GM21515 (cell line): Measurements from ENCODE around the gene IPO5.

Experiments used
- ATAC-seq: cut with Tn5 transposase; IDR thresholded peaks from one replicate; pipeline ENCODE4 v1.9.1; 2021; ENCODE audit not compliant: unreplicated experiment

Gene IPO5

DNA sequence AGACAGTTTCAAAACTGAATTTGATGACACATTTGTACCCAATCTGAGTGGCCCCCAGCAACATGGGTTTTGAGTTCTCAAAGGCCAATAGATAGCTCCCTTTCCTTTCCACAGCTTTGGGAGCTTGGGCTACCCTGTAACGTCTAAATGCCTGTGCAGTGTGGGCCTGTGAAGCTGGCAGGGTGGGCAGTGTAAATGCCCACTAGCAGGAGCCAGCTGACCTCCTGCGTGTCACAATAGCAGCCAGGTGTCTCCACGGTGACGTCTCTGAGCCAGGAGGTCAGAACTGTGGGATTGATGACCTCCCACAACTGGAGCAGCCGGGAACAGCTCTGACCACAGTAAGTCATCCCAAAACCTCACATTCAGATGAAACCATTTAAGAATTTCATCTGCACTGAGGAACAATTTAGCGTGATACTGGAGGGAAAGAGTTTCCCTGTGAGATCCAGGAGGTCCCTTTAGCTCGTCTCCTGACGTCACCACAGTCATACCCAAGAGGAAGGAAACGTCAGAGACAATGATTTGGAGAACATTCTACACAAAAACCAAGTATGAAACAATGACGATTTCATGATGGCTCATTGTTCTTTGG is at the start of gene IPO5:
Gene IPO5, plus strand, starts transcription at position 300 of the 595 bp plus-strand sequence. CDS start 23,022 bp downstream, outside the sequence.
- no peak for ATAC-seq

DNA sequence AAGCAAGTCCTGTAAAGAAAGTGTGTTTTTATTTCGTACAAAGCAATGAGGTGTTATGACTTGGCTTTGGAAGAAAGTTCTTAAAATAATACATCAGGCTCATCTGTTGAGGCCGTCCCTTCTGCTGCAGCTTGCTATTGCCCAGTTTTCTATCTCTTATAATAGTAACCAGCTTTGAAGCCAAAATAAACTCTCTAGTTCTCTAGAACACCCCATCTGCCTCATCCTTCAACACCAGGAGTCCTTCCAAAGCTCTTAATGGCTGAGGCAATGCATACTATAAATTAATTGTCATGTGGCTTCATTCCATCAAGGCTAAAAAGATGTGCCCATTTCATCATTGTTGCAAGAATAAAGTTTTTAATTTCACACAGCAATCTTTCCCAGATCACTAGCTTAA is 49.4 kb upstream of the IPO5 start:
- ATAC-seq = no peak

DNA sequence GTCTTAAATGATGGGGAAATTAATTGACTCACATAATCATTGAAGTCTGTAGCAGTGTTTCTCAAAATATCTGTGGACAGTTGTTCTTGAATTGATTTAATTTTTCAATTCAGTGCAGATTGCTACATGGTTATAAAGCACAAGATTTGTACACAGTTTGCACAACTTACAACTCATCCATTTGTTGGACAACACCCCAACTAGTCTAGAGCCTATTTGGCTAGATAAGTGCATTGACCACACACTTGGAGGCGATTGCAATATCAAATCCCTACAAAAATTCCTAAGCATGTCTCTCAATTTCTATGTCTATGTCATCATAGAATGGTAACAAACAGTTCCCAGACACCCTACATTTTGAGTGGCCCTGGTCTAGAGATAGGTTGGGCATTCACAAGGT is 48.0 kb upstream of the IPO5 start:
- ATAC-seq = no peak

DNA sequence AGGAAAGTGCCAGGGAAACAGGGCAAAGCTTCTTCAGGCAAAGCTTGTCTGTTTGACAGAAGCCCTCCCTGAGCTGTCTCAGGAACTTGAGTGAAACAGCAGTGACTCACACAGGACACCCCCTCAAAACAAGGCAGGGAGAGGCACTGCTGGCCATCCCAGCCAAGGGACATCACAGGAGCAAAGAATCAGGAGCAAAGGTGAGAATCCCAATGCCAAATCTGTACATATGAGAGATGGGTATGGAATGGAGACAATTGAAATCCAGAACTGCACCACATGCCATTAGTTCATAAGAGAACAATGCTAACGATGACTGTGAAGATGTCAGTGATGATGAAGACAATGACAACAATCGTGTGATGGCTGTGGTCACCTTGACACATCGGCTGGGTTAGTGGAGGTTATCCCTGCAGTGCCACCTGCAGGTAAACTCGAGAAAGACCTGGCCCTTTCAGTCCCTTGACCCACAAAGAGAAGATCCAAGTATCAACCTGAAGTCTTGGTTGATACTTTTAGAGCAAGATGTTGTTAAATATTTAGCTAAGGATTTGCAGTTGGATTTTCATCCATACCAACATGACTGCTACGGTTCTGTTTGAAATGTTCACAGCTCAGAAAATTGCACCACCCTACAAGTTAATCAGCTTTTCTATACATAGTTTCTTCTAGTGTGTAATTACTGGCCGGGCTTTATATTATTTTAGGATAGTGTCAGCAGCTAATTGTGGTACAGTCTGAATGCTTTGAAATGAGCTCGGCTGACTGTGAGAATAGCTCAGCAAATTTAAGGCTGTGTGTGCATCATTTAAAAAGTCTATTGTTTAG is 42.0 kb upstream of the IPO5 start:
- no peak for ATAC-seq

DNA sequence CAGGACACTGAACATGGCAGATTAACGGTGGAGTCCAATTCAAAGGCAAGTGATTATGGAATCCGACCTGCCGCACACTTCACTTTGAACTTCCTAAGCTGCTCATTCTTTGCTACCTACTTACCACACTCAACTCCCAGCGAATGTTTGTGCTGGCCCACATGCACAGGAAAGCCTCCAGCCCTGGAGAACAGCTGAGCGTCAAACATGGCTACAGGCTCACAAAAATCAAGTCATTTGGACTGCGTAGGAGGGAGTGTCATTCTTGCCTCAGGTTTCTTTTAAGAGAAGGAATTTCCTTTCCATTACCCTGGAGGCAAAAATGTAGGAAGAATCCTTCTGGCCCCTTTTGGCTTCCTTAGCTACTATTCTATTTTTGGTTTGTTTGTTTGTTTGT is 41.3 kb upstream of the IPO5 start:
- ATAC-seq = no peak

DNA sequence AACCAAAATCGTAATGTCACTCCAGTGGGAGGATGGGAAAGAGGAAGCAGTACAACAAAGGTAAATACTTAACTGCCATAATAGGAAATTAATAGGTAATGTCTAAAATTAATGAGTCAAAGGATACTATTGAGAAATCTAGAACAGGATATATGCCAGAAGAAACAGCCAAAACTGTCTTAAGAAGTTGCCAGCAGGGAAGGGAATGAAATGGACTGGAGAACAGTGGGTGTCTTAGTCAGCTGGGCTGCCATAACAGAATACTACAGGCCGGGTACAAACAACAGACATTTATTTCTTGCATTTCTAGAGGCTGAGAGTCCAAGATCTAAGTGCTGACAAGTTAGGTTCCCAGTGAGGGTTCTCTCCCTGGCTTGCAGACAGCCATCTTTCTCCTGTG is 40.3 kb upstream of the IPO5 start:
- no peak for ATAC-seq

DNA sequence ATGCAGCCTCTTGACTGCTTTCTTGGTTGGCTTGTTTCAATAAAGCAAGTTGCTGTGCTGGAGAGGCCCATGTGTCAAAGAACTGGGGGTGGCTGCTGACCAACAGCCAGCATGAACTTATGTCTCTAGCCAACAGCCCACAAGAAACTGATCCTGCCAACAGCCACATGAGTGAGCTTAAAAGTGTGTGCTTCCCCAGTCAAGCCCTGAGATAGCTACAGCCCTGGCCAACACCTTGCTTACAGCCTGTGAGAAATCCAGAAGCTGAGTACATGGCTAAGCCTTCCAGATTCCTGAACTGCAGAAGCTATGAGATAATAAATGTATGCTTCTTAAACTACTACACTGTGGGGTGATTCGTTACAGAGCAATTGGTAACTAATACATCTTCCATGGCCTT is 38.9 kb upstream of the IPO5 start:
- no peak for ATAC-seq

DNA sequence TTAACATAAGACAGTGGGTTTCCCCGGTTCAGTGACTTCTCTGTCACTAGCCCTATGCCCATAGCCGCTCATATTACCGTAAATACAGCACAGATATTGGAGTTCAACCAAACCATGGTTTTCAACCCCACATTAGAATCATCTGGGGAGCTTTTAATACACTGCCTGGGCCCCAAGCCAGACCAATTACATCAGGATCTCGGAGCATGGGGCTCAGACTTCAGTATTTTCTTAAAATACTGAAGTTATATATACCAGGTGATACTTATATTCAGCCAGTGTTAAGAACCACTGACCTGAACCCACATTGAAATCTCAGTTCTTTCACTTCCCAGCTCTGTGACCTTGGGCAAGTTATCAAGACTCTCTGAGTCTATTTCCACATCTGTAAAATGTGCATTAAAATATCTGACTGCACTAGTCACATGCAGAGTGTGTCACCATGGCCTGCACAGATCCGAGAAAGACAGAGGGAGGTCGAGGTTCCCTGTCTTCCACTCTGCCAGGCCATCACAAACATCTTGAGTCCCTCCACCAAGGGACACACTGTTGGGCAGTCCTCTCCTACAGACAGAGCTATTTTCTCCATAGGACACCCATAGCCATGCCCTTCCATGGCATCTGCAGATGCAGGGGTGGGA is 32.2 kb upstream of the IPO5 start:
- ATAC-seq = no peak

DNA sequence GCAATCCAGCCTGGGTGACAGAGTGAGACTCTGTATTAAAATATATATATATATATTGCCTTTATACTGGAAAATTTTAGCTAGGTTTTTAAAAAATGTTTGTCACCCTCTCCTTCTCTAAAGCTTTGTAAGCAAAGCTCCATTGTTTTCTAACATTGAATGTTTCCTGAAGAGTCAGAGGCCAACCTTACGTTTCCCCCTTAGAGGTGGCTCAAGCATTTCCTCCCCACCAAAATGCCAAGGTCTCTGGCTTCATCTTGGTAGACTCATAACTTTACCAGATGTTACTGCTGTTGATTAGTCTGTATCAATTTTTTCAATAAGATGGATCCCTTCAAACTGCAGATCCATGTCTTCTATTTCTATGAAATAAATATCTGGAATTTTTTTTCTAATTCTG is 25.2 kb upstream of the IPO5 start:
- ATAC-seq = no peak

DNA sequence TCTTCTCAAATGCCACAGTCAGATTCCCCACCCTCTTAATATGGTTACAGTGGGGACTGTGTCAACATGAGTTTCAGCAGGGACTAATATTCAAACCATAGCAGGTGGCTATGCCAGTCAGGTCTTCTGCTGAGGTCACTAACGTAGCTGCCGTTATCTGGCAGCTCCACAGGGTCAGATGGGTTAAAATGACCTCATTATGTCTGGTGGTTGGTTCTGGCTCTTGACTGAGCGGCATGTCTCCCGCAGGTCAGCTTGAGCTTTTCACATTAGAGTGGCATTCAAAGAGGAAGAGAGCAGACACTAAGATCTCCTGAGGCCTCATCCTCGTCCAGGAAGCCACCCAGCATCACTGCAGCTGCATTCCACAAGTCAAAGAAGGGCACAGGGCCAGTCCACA is 21.4 kb upstream of the IPO5 start:
- ATAC-seq = no peak

DNA sequence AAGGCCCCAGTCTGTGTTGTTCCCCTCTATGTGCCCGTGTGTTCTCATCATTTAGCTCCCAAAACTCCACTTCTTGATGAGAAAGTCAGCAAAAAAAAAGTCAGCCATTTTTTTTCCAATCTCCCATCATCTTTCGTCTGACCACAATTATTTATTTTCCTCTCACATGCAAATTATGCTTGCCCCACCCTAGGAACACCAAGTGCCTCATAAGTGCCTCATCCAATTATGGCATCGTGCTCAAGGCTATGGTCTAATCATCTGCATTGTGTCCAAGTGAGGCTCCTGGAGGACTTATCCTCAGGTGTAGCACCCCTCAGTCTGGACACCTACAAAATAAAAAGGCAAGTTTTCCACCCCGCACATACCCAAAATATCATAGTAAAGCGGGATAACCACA is 20.8 kb upstream of the IPO5 start:
- ATAC-seq = no peak

DNA sequence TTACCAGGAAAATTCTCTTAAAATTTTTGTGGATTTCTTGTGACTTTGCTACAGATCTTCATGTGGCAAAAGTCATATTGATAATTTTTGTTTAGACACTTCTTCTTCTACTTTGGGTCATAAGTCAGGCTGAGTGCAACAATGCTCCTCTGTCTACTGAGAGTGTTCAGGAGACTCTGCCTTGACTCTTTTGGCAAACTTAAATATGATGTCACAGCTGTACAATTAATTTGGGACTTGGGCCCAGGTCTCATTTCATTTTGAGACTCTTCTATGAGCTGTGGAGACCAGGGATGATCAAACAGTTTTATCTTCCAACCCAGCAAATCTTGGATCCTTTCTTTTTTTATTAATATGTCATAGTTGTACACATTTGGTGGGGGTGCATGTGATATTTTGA is 19.7 kb upstream of the IPO5 start:
- ATAC-seq = no peak

DNA sequence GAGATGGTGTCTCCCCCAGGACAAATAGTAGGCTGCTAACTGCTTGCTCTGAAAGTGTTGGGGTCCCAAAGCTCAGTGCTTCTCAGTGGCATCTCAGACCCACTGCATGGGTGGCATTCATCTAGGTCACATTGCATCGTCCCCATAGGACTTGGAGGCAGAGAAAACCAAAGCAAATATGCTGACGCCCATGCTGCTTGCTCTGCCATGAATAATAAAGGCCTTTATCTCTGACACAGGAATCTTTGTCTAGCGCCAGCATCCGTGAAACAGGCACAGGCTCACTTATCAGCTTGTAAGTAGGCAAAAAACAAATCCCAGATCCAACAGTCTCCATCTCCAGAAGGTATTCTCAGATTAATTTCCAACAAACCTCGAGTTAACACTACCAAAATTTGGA is 18.9 kb upstream of the IPO5 start:
- ATAC-seq = no peak

DNA sequence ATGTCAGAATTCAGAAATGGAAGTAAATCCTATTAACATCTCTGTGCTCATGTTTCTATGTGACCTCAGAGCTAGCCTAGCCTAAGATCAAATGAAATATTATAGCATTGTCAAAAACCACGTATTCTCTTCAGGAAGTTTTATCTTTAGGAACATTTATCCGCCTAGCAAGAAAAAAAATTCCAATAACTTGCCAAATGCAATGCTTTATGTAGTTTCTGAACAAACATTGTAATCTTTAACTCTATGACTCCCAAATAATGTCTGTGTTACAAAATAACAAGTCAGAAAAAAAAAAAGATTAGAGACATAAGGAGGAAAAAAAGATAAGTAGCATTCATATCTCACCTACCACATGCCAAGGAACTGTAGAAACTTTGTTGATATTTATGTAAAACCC is 18.4 kb upstream of the IPO5 start:
- no peak for ATAC-seq

DNA sequence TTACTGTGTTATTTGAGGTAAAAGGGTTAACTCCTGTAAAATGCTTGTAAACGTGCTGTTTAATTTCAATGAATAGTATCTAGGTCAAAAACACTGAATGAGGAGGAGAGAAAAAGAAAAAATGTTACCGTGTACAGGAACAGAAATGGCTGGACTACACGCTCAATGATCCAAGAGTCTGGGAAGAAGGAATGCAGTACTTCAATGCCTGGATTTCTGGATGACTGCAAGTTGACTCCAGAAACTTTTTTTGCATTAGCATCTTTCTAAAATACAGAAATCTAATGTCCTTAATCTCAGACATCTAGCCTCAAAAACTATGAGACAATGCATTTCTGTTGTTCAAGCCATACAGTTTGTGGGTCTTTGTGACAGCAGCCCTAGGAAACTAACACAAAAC is 17.4 kb upstream of the IPO5 start:
- no peak for ATAC-seq

DNA sequence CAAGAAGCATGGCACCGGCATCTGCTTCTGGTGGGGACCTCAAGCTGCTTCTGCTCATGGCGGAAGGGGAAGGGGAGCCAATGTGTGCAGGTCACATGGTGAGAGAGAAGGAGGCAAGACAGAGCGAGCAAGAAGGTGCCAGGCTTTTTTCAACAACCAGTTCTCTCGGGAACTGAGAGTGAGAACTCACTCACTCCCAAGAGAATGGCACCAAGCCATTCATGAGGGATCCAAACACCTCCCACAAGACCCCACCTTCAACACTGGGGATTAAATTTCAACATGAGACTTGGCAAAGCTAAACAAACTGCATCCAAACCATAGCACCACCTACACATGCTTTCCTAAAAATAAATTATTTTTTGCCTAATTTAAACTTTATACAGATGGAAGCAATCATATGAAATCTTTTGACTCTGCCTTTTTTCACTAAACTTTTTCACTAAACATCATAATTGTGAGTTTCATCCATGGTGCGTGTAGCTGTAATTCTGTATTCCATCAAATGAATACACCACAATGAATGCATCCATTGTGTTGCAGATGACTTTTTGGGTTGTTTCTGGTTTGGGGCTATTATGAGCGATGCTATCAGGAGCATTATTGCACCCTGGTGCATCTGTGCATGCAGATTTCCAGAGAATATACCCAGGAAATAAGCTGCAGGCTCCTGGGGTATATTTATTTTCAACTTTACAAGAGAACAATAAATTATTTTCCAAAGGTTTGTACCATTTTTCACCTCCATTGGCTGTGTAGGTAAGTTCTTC is 14.6 kb upstream of the IPO5 start:
- ATAC-seq = no peak

DNA sequence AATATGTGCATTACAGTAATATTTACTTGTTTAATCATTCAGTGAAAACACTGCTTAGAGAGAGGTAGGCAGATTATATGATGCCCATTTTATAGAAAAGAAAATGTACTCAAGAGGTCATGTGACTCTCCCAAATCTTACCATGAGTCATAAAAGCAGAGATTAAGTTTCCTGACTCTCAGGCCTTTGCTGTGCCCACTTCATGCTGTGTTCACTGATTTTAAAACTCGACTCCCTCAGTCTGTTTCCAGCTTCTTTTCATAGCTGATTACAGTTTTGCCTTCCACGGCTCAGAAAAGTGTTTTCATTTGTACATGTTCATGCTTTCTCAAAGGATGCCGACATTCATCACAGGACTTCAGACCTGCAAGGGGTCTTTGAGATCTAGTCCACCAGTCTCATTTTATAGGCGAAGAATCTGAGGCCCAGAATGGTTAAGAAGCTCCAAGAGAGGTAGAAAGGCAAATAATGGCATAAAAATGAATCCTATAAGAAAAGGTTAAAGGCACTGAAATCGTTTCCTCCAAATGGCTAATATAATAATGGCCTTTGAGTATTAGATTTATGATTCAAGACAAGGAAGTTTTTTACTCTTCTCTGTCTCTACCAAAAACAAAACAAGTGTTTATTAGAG is 9.0 kb upstream of the IPO5 start:
- ATAC-seq = no peak

DNA sequence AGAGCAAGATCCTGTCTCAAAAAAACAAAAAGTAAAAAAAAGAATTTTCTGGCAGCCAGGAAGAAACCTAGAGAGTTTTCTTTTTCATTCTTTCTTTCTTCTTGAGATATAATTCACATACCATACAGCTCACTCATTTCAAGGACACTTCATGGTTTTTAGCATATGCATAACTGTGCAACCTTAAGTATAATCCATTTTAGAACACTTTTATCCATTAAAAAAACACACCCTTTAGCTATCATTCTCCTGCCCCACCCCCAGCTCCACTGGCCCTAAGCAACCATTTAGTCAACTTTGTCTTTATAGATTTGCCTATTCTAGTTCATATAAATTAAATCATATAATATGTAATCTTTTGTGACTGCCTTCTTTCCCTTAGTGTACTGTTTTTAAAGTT is 8.1 kb upstream of the IPO5 start:
- ATAC-seq = no peak

DNA sequence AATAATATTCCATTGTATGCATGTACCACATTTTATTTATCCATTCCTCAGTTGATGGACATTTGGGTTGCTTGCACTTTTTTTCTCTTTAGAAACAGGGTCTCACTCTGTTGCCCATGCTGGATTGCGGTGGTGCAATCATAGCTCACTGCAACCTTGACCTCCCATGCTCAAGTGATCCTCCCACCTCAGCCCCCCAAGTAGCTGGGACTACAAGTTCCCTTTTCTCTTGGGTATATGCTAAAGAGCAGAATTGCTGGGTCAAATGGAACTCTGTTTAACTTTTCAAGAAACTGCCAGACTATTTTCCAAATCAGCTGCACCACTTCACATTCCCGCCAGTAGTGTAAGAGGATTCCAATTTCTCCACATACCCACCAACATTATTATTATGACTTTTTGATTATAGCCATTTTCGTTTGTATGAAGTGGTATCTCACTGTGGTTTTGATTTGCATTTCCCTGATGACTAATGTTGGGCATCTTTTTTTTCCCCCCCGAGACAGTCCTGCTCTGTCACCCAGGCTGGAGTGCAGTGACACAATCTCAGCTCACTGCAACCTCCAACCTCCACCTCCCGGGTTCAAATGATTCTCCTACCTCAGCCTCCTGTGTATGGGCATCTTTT is 7.6 kb upstream of the IPO5 start:
- no peak for ATAC-seq

DNA sequence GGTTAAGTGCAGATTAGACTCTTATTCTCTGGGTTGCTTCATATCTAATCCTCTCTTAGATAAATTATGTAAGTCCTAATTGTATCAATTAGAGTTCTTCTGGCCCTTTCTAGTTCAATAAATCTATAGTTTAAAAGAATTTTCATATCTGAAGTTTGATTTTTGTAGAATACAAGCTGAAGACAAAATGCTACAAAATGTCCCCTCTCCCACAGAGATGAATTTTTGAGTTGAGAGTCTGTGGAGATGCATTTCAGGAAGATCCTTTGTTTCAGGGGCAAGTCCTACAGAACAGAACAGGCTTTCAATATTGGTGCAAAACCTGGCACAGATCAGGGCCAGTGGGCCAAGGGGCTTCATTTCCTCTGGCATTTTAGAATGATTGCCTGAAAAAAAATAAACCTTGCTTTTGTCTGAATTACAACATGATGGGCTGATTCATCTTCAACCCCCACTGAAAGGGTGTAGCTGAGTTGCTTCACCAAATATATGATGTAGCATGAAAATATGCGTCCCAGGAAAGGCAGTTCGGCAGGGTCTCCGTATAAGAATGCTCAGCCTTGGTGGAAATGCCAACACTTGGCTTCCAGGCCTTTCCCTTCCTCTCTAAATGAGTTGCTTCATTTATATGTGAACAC is 6.4 kb upstream of the IPO5 start:
- no peak for ATAC-seq
